T-helper 2 cell treated with Interferon-gamma antibody and Interleukin-4, amounts not matched to agents 5 μg/mL and 100 μg/mL, for 36 hours (primary cell): ENCODE results near the gene SACS.

Experiments used
- DNase-seq: peaks from one replicate; pipeline ENCODE4 v3.0.0; 2021; ENCODE audit warnings: low spot score
- H3K27ac Mint-ChIP-seq: one replicate; pipeline ENCODE4 v1.8.0; 2021; ENCODE audit warnings: mild to moderate bottlenecking, mixed read lengths
- H3K27me3 Mint-ChIP-seq: one replicate; pipeline ENCODE4 v1.8.0; 2021; ENCODE audit warnings: low read depth, mixed read lengths
- H3K36me3 Mint-ChIP-seq: one replicate; pipeline ENCODE4 v1.8.0; 2021; ENCODE audit warnings: low read depth, mixed read lengths
- H3K4me1 Mint-ChIP-seq: one replicate; pipeline ENCODE4 v1.8.0; 2021; ENCODE audit warnings: low read depth, mixed read lengths
- H3K4me3 Mint-ChIP-seq: one replicate; pipeline ENCODE4 v1.8.0; 2022; ENCODE audit warnings: mild to moderate bottlenecking, moderate library complexity, mixed read lengths
- H3K9me3 Mint-ChIP-seq: one replicate; pipeline ENCODE4 v1.8.0; 2021; ENCODE audit warnings: mixed read lengths

Gene SACS

DNA sequence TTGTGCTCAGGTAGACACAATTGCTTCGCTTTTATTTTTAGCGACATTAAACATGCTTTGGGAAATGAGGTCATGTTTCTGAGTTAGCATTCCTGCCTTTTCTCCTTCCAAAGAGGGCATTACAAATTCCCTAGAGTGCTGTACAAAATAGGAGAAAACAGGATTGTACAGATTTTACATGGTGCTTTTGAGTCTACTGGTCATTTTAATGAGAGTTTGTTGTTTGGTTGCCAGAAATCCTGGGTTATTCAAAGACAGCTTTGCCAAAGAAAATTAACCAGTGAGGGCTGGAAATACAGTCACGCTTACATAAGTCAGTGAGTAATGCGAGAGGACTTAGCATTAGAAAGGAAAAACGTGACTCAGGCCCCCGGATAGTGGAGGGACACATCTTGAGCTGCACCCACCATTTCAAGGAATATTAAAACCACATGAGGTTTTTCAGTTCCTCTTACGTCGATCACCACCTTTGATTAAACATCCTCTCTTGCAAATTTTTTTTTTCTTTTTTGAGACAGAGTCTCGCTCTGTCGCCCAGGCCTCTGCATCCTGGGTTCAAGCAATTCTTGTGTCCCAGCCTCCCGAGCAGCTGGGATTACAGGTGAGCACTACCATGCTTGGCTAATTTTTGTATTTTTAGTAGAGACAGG lies 55.4 kb downstream of the SACS start:
- Mint-ChIP-seq H3K36me3 (peaks cover 5% of the 10 kb centered on the region), H3K4me1 (peaks cover 51% of the 10 kb centered on the region)

GRCh38 chr13:23377579-23377978 lies 55.9 kb downstream of the SACS start:
- peak overlapping the region; percentile 34 for H3K4me3 Mint-ChIP-seq

More for the DNA sequence above, 55.4 kb downstream of the SACS start:
- Mint-ChIP-seq H3K27ac (peak overlapping the region; percentile 31), H3K4me3 (peak overlapping the region; percentile 67), H3K9me3 (no peaks in the 10 kb centered on the region), H3K27me3 (peaks cover 3% of the 10 kb centered on the region)
- DNase-seq, result peak; percentile 67

GRCh38 chr13:23375001-23375971 lies 58.2 kb downstream of the SACS start:
- H3K9me3 Mint-ChIP-seq, result no peaks in the 10 kb centered on the region
- peaks cover 61% of the 10 kb centered on the region for H3K4me1 Mint-ChIP-seq
- H3K27ac Mint-ChIP-seq, result peak overlapping the region; percentile 49
- peak overlapping the region; percentile 75 for H3K4me3 Mint-ChIP-seq
- no peaks in the 10 kb centered on the region for H3K27me3 Mint-ChIP-seq
- peaks cover 25% of the 10 kb centered on the region for H3K36me3 Mint-ChIP-seq
- peak; percentile 94 for DNase-seq

More at GRCh38 chr13:23377579-23377978, 55.9 kb downstream of the SACS start:
- no peaks in the 10 kb centered on the region for H3K9me3 Mint-ChIP-seq
- H3K36me3 Mint-ChIP-seq, result peaks cover 9% of the 10 kb centered on the region
- H3K27ac Mint-ChIP-seq, result no peak overlapping the region
- peaks cover 56% of the 10 kb centered on the region for H3K4me1 Mint-ChIP-seq
- no peak for DNase-seq
- H3K27me3 Mint-ChIP-seq, result peaks cover 3% of the 10 kb centered on the region

DNA sequence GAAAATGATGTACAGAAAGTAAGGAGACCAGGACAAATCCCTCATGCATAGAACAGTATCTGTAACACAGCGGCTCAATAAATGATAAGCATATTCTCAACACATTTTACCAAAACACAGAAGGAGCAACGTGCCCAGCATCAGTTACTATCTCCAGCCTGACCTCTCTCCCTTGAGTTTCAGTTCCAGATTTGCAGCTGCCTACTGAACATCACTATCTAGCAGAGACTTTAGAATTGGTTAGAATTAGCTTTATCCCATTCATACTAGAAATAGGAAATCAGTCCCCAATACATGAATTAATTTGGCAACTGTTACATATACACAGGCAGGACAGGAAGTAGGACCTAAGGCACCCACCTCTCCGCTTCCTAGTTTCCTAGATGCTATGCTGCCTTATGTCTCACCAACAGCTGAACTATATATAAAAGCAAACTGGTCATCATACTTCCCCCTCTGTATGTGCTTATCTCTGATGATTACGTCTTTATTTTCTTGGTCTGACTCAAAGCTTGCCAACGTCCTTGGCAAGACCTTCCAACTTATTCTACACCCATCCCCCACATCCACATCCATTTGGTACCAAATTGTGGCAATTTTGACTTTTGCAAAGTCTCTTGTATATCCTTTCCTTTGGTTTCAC lies 61.1 kb downstream of the SACS start:
- Mint-ChIP-seq H3K36me3 (peaks cover 47% of the 10 kb centered on the region), H3K4me1 (peaks cover 33% of the 10 kb centered on the region), H3K27ac (no peak overlapping the region), H3K27me3 (no peaks in the 10 kb centered on the region), H3K4me3 (peak overlapping the region; percentile 5), H3K9me3 (no peaks in the 10 kb centered on the region)
- no peak for DNase-seq

GRCh38 chr13:23367907-23368306 lies 65.6 kb downstream of the SACS start:
- Mint-ChIP-seq H3K4me3 (no peak overlapping the region), H3K36me3 (peaks cover 76% of the 10 kb centered on the region), H3K27me3 (no peaks in the 10 kb centered on the region), H3K4me1 (peaks cover 15% of the 10 kb centered on the region), H3K27ac (no peak overlapping the region), H3K9me3 (no peaks in the 10 kb centered on the region)
- no peak for DNase-seq

DNA sequence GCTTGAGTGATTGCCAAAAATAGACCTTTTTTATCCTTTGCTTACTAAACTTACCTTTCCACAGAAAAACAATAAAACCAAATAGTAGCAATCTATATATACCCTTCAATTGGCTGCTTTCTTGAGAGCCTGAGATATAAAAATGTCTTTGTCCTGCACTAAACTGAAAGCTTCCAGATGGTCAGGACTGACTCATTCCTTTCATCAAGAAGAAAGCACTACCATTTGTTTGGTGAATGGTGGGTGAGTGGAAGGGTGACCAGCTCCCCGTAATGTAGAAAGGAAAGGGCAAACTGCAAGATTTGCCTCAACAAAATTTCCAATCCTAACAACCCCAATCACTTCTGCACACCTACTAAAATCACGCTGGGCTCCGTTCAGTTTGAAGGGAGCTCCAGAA lies 67.8 kb downstream of the SACS start:
- Mint-ChIP-seq H3K4me1 (peaks cover 4% of the 10 kb centered on the region), H3K36me3 (peaks cover 65% of the 10 kb centered on the region), H3K27ac (no peak overlapping the region), H3K4me3 (no peak overlapping the region), H3K9me3 (no peaks in the 10 kb centered on the region), H3K27me3 (no peaks in the 10 kb centered on the region)
- DNase-seq, result no peak

- Mint-ChIP-seq H3K9me3 (no peaks in the 10 kb centered on the region), H3K27me3 (no peaks in the 10 kb centered on the region), H3K36me3 (peaks cover 34% of the 10 kb centered on the region), H3K4me1 (no peaks in the 10 kb centered on the region), H3K27ac (no peak overlapping the region), H3K4me3 (no peak overlapping the region)
- DNase-seq, result no peak
Observed at GRCh38 chr13:23359882-23360281, 73.6 kb downstream of the SACS start.

GRCh38 chr13:23357349-23357748 lies 76.2 kb downstream of the SACS start:
- Mint-ChIP-seq H3K36me3 (peaks cover 33% of the 10 kb centered on the region), H3K27ac (no peak overlapping the region), H3K4me3 (no peak overlapping the region), H3K4me1 (no peaks in the 10 kb centered on the region), H3K9me3 (no peaks in the 10 kb centered on the region), H3K27me3 (no peaks in the 10 kb centered on the region)
- DNase-seq, result no peak

GRCh38 chr13:23356368-23356767 lies 77.1 kb downstream of the SACS start:
- Mint-ChIP-seq H3K36me3 (peaks cover 36% of the 10 kb centered on the region), H3K27me3 (no peaks in the 10 kb centered on the region), H3K4me3 (no peak overlapping the region), H3K27ac (no peak overlapping the region), H3K4me1 (no peaks in the 10 kb centered on the region), H3K9me3 (no peaks in the 10 kb centered on the region)
- DNase-seq, result no peak

GRCh38 chr13:23354520-23354919 lies 79.0 kb downstream of the SACS start:
- Mint-ChIP-seq H3K27ac (no peak overlapping the region), H3K4me1 (no peaks in the 10 kb centered on the region), H3K4me3 (no peak overlapping the region), H3K27me3 (no peaks in the 10 kb centered on the region), H3K36me3 (peaks cover 52% of the 10 kb centered on the region), H3K9me3 (no peaks in the 10 kb centered on the region)
- DNase-seq, result no peak

GRCh38 chr13:23352161-23352560 lies 81.3 kb downstream of the SACS start:
- no peak overlapping the region for H3K27ac Mint-ChIP-seq

GRCh38 chr13:23350009-23350408 lies 83.5 kb downstream of the SACS start:
- H3K27ac Mint-ChIP-seq, result no peak overlapping the region
- no peaks in the 10 kb centered on the region for H3K4me1 Mint-ChIP-seq
- DNase-seq, result no peak
- no peaks in the 10 kb centered on the region for H3K27me3 Mint-ChIP-seq
- H3K36me3 Mint-ChIP-seq, result peaks cover 73% of the 10 kb centered on the region
- no peak overlapping the region for H3K4me3 Mint-ChIP-seq
- no peaks in the 10 kb centered on the region for H3K9me3 Mint-ChIP-seq

More at GRCh38 chr13:23352161-23352560, 81.3 kb downstream of the SACS start:
- Mint-ChIP-seq H3K36me3 (peaks cover 66% of the 10 kb centered on the region), H3K27me3 (no peaks in the 10 kb centered on the region), H3K9me3 (no peaks in the 10 kb centered on the region), H3K4me1 (no peaks in the 10 kb centered on the region), H3K4me3 (no peak overlapping the region)
- no peak for DNase-seq

DNA sequence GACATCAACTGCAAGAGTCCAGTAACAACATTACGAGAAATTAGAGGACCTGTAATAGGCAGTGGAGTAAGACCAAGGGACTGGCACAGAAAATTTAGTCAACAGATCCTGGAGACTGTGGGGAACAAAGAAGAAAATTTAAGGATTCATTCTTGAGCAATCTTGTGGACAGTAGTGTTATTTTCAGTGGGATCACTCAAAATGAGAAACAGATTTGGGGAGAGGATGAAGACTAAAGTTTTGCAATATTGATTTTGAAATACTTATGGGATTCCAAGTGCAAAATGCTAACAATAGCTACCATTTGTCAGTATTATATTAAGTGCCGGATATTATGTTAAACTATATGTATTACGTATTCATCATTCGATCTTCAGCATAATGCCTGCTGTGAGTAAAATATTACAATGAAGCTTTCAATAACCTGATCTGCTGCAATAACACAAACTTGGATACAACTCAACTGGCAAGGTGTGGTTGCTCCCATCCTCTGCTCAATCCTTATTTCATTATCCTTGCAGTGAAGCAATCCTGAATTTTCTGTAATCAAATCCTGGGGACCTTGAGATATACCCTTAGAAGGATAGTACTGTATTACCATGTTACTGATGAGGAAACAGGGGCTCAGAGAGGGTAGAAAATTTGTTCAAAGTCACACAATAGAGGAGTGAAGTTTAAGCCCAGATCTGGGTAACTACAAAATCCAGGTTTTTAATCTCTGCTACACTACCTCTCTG lies 84.2 kb downstream of the SACS start:
- no peak overlapping the region for H3K27ac Mint-ChIP-seq
- peaks cover 71% of the 10 kb centered on the region for H3K36me3 Mint-ChIP-seq
- H3K4me3 Mint-ChIP-seq, result no peak overlapping the region
- no peaks in the 10 kb centered on the region for H3K27me3 Mint-ChIP-seq
- no peaks in the 10 kb centered on the region for H3K4me1 Mint-ChIP-seq
- H3K9me3 Mint-ChIP-seq, result no peaks in the 10 kb centered on the region
- no peak for DNase-seq
